Measurements from ENCODE around the gene RCN2.

- TF ChIP-seq POLR2AphosphoS5 (IDR thresholded peaks at IDR 0.05; ENCODE audit: insufficient read depth, low read depth, low read length) = no peak
- no peak for TF ChIP-seq EZH2 (IDR thresholded peaks at IDR 0.05; ENCODE audit: borderline replicate concordance, low read depth, low read length, severe bottlenecking)
- TF ChIP-seq FOS (IDR thresholded peaks at IDR 0.05; ENCODE audit: borderline replicate concordance, insufficient read depth, low read length) = no peak
- no peak for TF ChIP-seq POLR2A (IDR thresholded peaks at IDR 0.05; ENCODE audit: low read depth, low read length)
- no peak for TF ChIP-seq GATA2 (IDR thresholded peaks at IDR 0.05; ENCODE audit: insufficient read depth, insufficient read length, low read depth, low read length)
- no peak for TF ChIP-seq CTCF (IDR thresholded peaks at IDR 0.05; ENCODE audit: extremely low read depth in 1 of 2, insufficient read depth in 1 of 2, low read depth in 1 of 2, low read length in 2 of 2)
- no peak for TF ChIP-seq MYC (IDR thresholded peaks at IDR 0.05; ENCODE audit: low read depth, low read length)
Measured at GRCh38 chr15:76898102-76898501, 33.4 kb upstream of the RCN2 start.
